ENCODE measurements around the gene ARHGEF18.
"Not testable (repeated sequence)": the region's sequence is repeated elsewhere in the genome, so short reads cannot be mapped to it uniquely, and the experiment has no call there.

Gene ARHGEF18

GRCh38 chr19:7348587-7349230, at the start of gene ARHGEF18:
Gene ARHGEF18, plus strand, starts transcription at chr19:7348937. Its CDS starts 13,954 bp downstream, at chr19:7362891.
- no peak for DNase-seq

DNA sequence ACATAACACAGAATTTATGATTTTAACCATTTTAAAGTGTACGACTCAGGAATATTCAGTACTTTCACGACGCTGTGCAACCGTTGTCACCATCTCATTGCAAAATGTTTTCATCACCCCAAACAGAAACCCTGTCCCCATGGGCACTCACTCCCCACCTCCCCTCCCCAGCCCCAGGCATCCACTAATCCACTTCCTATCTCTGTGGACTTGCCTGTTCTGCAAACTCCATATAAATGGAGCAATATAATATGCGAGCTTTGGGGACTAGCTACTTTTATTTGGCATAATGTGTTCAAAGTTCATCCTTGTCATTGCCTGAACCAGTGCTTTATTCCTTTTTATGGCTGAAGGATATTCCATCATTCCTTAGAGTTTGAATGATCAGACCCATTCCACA, 47.2 kb upstream of the ARHGEF18 start:
- no peak for DNase-seq

DNA sequence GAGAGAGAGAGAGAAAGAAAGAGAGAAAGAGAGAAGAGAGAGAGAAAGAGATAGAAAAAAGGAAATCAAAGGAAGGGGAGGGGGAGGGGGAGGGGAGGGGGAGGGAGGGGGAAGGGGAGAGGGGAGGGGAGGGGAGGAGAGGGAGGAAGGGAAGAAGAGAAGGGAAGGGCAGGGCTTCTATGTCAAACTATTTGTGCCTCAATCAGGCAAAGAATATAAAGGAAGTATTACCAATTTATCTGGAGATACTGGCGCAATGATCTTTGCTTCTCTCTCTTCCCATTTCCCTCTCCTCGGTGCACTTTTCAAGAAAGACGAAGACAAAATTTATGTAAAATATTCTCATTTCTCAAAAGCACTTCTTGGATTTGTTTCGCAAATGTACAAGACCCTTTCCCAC, 45.3 kb upstream of the ARHGEF18 start:
- no peak for DNase-seq

DNA sequence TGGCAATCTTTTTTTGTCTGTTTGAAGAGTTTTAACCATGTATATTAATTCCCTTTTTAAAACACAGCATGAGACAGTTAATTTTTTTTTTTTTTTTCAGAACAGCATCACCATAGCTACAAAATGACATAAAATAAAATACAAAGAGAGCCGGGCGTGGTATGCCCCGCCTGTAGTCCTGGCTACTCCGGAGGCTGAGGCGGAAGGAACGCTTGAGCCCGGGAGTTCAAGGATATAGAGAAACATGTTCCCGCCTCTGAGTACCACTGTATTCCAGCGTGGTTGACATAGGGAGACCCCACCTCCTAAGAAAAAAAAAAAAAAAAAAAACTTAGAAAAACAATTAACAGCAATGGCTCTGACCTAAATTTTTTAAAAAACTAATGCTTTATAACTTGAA, 44.5 kb upstream of the ARHGEF18 start:
- no peak for DNase-seq

GRCh38 chr19:7307590-7308218, 41.0 kb upstream of the ARHGEF18 start:
- DNase-seq = no peak

GRCh38 chr19:7308327-7308726, 40.4 kb upstream of the ARHGEF18 start:
- not testable (repeated sequence) for DNase-seq

GRCh38 chr19:7311911-7312310, 36.8 kb upstream of the ARHGEF18 start:
- no peak for DNase-seq

- no peak for DNase-seq
Measured at GRCh38 chr19:7312816-7313215, 35.9 kb upstream of the ARHGEF18 start.

- DNase-seq = no peak
Measured at GRCh38 chr19:7318176-7318575, 30.6 kb upstream of the ARHGEF18 start.

GRCh38 chr19:7326105-7326877, 22.4 kb upstream of the ARHGEF18 start:
- no peak for DNase-seq

DNA sequence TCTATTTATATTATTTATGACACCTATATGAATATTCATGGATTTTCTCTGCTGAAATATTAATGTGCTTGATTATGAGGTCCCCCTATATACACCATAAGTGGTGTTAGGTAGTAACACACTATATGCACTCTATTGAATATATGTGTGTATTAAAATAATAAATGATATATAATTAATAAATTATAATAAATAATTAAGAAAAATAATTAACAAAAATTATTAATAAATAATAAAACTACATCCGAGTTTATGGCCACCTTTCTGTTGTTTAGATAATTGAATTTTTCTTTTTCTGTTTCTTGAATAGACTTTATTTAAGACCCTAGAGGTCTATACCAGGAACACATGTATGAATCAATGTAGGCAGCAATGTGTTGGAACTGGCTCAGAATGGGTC, 20.9 kb upstream of the ARHGEF18 start:
- DNase-seq = no peak

GRCh38 chr19:7328647-7329046, 20.1 kb upstream of the ARHGEF18 start:
- DNase-seq = no peak

- no peak for DNase-seq
Measured at GRCh38 chr19:7331446-7331845, 17.3 kb upstream of the ARHGEF18 start.

DNA sequence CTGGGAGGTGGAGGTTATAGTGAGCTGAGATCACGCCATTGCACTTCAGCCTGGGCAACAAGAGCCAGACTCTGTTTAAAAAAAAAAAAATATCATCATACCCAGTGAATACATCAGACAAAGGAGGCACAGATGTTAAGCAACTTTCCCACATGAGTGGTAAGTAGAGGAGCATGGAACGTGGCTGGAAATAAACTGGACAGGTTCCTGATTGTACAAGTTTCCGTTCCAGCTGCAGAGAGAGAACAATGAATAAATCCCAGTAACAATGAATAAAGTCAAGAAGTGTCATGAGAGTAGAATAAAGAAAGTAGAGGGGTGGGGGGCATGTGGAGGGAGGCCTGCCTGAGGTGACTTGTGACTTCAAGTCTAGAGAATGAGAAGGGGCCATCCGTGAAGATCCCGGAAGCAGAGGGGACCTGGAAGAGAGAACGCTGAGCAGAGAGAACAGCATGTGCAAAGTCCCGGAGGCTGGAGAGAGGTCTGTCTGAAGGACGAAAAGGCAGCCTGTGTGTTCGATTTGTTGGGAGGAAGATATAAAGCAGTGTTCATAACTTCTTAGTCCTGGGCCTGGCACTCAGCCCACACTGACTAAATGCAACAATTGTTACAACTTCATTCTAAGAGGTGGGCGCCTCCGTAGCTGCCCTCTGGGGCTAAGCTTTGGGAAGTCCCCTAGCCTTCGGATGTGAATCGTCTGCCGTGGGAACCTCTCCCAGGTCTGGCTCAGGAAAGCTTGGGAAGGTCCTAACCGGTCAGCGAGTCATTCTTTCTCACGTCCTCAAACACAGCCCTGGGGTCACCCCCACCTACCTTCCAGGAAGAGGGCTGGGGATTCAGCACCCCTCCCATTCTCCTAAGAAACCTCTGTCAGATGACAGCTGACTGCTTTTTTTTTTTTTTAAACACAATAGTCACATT, 15.3 kb upstream of the ARHGEF18 start:
- no peak for DNase-seq

DNA sequence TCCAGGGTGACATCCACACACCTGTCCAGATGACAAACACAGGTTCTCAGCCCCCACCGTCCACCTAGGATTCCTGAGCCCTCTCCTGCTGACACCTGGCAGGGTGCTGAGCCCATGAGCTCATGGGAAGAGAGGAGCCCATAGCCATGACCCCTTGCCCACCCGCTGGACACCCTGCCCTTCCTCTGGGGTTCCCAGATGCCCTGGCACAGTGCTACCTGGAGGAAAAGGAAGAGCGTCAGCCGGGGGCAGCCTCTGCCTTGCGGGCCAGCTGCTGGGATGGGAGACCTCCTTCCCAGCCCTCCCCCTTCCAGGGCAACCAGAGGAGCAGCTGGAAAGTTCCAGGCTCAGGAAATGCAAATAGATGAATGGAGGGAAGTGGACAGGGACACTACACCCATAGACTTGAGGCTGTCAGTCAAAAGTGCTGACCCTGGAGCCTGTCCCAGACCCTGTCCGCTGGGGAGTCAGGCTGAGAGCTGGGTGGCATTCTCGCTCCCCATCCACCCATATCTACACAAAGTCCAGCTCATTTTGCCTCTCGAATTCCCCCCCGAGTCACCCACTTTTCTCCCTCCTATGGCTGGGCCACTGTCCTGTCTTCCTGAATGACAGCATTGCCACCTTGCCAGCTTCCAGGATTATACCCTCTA, 12.3 kb upstream of the ARHGEF18 start:
- no peak for DNase-seq

DNA sequence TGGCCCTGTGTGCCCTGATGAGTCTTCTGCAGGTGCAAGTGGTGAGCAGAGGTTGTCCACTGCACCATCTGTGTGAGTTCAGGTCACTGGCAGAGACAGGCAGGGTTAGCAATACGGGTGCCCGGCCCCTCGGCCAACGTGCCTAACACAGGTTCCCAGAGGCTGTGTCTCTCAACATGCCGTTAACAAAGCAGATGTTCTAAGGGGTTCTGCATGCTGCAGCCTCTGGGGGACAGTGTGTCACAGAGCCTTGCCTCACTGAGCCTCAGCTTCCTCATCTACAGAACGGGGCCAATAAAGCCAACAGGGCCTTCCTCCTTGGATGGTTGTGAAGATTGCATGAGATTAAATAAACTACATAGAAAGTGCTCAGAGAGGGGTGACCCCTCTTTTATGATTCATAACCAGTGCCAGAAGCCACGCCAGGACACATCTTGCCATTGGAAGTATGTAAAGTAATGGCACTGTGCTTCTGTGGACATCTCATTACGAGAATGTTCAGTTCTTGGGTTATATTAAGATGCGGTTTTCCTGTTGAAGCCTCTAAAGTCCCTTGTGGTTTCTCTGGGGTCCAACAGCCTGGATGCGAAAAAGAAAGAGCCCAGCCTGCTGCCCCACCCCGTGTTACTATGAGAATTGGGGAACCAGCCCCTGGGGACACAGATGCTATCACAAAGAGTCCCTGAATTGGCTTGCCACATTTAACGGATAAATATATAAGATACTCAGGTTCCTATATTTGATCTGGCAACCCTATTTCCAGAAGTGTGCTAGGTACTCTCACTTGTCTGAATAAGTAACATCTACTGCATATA, 11.2 kb upstream of the ARHGEF18 start:
- no peak for DNase-seq

- DNase-seq = no peak
Measured at GRCh38 chr19:7340959-7341837, 7.5 kb upstream of the ARHGEF18 start.

GRCh38 chr19:7342143-7342542, 6.6 kb upstream of the ARHGEF18 start:
- DNase-seq = no peak

DNA sequence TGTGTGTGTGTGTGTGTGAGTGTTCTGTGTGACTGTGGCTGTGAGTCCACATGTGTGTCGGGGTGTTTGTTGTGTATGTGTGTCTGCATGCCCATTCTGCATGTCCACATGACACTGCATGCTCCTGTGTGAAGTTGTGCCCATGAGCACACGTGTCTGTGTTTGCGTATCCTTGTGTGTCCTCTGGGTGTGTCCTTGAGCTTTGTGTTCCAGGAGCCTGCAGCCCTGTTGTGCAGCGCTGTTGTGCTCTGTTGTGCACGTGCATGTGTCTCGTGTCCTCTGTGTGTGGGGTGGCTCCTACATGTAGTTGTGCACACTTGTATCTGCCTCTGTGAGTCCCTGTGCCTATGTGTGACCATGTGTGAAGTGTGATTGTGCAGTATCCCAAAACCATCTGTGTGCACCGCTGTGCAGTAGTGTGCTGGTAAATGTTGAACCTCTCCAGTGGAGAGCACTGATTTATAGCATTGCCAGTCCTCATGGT, 2.2 kb upstream of the ARHGEF18 start:
- DNase-seq = no peak

DNA sequence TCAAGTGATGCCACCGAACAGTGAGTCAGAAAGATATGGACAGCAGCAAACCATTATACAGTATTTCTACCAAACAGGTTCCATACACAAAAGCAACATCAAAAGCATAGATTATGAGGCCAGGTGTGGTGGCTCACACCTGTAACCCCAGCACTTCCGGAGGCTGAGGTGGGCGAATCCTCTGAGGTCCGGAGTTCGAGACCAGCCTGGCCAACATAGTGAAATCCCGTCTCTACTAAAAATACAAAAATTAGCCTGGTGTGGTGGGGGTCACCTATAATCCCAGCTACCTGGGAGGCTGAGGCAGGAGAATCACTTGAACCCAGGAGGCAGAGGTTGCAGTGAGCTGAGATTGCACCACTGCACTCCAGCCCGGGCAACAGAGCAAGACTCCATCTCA, 1.7 kb upstream of the ARHGEF18 start:
- DNase-seq = not testable (repeated sequence)
